Head of caudate nucleus (tissue), 42 donors: ENCODE measurements around the gene IL13RA2.

Experiments used
- DNase-seq, 42 donors: peaks; one replicate each; pipeline versions ENCODE4 v3.0.0 to v3.0.0-alpha.2; 2020 to 2021; ENCODE audit warnings: mixed read lengths in 7 of 42
- intact Hi-C: fragments of 100-400 bp; cut with DNase I; formaldehyde crosslinking; loops from one replicate; pipeline ENCODE4 v1.15.0; 2022

IL13RA2 gene

DNA sequence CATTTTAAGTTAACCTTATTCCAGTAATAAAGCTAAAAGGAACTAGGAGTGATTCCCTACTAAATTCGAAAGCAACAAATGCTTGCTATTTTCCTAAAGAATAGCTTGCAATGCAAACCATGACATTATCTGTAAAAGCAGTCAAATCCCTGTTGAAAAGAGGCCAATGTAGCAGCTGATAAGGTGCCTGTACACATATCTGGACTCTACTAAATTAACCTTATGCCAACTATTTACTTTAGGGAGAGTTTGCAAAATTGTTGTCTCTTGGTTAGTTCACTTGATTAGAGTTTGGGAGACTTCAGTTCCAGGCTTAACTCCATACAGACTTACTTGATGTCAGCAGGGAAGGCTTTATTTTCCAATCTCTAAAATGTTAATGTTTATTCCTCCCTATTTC, 6.0 kb downstream of the IL13RA2 start:
- no peak for DNase-seq
- intact Hi-C loops: no loop called here

DNA sequence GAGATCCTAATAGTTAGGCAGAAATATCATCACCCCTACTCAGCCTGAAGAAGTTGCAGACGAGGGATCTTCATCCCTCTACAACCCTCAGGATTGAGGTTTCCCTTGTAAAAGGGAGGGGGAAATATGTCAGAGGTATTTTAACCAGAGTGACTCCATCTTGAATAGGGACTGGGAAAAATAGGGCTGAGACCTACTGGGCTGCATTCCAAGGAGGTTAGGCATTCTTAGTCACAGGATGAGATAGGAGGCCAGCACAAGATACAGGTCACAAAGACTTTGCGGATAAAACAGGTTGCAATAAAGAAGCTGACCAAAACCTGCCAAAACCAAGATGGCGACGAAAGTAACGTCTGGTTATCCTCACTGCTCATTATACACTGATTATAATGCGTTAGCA, 17.5 kb downstream of the IL13RA2 start:
- no peak for DNase-seq
- intact Hi-C loops: no loop called here

DNA sequence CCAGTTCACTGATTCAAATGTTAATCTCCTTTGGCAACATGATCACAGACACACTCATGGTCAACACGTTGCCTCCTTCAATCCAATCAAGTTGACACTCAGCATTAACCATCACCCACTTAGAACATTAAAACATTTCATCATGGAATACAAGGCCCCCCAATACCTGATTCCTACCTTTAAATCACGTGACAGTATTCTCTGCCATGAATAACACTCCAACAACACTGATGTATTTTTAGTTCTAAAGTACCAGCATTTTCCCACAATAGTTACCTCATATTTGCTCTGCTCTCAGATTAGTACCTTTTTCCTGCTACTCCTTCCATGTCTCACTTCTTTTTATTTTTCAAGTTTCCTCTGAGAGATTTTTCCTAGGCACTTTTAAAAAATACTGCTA, 19.6 kb downstream of the IL13RA2 start:
- no peak for DNase-seq
- intact Hi-C loops: no loop called here

DNA sequence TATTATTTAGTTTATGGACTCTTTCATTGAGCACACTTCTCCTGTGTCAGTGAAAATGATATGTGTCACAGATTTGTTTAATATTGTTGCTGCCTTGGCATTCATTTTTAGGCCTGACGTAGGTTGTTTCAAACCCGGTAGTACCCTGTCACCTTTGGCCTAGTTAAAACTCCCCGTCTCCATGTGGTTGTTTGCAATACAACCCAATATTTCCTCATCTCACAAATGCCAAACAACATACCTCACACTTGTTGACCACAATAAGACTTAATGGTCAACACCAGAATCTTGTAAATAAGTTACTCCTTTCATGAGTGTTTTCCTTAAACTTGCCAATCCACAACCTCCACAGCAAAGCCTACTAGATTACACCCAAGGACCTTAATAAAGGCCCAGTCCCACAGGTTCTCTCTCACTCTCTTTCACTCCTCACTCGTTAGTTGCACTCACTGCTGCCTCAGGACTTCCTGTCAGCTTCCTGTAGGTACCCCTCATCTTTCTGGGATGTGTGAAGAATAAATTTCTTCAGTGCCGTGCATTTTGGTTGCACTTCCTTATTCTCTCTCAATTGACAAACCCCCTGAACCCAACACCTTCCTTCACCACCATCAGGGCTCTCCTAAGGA, 31.3 kb downstream of the IL13RA2 start:
- intact Hi-C loops: no loop called here
- no peak for DNase-seq

DNA sequence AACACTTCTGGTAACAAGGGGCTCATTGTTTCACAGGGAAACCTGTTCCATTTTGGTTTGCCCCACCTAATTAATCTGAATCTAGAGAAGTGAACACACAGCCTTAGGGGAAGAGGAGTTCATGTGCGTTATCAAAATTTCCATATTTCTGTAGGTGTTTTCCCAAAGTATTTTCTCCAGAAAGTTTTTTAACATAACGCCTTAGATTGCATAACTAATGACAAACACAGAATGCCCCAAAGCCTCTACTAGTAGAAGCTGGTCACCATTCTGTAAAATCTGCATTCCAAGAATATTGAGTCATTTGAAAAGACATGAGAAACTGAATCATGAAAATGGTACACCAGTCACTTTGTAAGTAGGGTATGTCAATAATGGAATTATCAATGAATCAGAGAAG, 41.1 kb downstream of the IL13RA2 start:
- intact Hi-C loops: no loop called here
- no peak for DNase-seq

DNA sequence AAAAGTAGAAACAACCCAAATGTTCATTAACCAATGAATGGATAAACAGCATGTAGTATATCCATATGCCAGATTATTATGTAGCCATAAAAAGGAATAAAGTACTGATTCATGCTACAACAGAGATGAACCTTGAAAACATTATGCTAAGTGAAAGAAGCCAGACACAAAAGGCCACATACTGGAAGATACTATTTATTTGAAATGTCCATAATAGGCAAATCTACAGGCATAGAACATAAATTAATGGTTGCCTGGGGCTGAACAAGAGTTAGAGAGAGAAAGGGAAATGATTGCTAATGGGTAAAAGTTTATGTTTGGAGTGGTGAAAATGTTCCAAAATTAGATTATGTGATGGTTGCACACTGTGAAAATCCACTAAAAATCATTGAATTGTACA, 44.4 kb downstream of the IL13RA2 start:
- intact Hi-C loops: no loop called here
- no peak for DNase-seq

DNA sequence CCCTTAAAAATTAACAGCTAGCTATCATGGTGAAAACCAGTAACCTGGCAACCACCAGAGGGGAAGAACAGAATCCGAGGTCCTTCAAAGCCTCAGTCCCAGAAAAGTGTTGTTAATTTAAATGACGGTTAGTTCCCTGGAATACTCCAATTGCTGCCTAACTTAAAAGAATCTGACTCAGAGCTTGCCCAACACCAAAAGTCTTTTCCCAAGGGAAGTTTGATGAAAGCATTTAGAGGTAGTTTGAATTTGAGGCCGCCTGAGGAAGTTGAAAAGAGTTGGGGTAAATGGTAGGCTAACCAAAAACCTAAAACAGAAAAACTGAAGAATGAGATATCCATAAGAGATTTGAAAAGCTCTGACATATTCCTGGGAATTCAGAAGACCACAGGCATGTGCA, 46.6 kb downstream of the IL13RA2 start:
- DNase-seq: no peak
- intact Hi-C loops: no loop called here

DNA sequence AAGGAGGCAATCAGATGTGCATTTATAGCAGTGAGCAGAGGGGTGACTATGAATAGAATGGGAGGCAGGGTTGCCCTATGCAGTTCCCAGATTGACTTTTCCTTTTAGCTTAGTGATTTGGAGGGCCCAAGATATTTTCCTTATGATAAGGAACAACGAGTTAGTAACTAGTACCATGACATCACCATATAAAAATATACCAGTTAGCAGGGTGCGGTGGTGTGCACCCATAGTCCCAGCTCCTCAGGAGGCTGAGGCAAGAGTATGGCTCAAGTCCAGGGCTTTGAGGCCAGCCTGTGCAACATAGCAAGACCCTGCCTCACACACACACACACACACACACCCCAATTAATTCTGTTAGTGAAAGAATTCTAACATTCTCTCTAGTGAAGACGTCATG, 53.0 kb downstream of the IL13RA2 start:
- intact Hi-C loops: no loop called here
- no peak for DNase-seq

DNA sequence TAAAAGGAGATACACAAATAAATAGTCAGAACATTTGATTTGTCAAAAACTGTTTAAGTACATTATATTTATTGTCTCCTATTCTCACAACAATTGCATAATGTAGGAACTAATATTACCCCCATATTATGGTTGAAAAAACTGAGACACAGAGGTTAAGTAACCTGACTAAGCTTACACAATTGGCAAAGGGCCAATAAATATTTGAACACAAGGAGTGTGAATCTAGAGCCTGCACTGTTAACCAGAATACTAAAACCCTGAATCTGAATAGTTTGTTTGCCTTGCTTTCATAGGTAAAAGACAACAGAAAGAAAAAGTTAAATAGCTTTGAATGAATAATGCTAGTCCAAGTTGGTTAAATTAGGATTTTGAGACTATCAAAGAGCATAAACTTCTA, 55.2 kb downstream of the IL13RA2 start:
- DNase-seq: no peak
- intact Hi-C loops: no loop called here

DNA sequence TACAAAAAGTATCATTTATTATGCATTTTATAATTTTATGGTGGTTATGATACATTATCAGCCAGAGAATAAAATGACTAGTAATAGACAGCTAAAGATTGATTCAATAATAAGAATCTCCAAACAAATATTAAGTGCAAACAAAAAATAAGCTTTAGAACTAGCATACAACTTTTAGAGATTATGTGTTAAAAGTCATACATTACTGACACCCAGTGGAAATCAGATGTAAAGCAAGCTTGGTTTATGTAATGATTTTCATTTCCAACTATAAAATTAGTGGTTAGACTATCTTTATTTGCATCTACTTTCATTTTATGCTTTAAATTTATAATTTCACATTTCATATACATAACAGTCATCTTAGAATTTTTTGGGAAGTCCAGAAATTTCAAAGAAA, 57.7 kb downstream of the IL13RA2 start:
- no peak for DNase-seq
- intact Hi-C loops: no loop called here
